Measurements from ENCODE around the gene BPIFB1.

BPIFB1 gene

DNA sequence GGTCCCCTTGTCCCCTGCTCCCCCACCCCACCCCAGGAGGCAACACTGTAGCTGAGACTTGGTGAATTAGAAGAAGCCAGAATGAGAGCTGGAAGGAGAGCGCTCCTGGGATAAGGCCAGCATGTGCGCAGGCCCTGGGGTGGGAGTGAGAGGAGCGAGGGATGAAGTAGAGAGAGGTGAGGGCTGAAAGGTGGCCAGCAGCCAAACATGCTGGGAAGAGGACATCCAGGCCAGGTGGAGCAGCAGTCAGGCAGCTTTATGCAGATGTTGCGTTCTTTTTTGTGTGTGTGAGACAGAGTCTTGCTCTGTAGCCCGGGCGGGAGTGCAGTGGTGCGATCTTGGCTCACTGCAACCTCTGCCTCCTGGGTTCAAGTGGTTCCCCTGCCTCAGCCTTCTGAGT is 2.2 kb upstream of the BPIFB1 start:
- ChIA-PET CTCF (no interaction called here), POLR2A (no interaction called here)
- TF ChIP-seq ARNT (IDR thresholded peaks at IDR 0.05) = no peak
- no peak for TF ChIP-seq TARDBP (IDR thresholded peaks at IDR 0.05)
- no peak for TF ChIP-seq HDGF (IDR thresholded peaks at IDR 0.05; ENCODE audit: borderline replicate concordance)
- TF ChIP-seq FOXK2 (IDR thresholded peaks at IDR 0.05) = no peak
- TF ChIP-seq NFRKB (IDR thresholded peaks at IDR 0.05) = no peak
- TF ChIP-seq L3MBTL2 (conservative IDR thresholded peaks at IDR 0.05) = no peak
- no peak for TF ChIP-seq FOXA1 (IDR thresholded peaks at IDR 0.05)
- TF ChIP-seq CTBP1 (IDR thresholded peaks at IDR 0.05; ENCODE audit: borderline replicate concordance) = no peak
- TF ChIP-seq, protein P1, sequence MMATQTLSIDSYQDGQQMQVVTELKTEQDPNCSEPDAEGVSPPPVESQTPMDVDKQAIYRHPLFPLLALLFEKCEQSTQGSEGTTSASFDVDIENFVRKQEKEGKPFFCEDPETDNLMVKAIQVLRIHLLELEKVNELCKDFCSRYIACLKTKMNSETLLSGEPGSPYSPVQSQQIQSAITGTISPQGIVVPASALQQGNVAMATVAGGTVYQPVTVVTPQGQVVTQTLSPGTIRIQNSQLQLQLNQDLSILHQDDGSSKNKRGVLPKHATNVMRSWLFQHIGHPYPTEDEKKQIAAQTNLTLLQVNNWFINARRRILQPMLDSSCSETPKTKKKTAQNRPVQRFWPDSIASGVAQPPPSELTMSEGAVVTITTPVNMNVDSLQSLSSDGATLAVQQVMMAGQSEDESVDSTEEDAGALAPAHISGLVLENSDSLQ (IDR thresholded peaks at IDR 0.05) = no peak
- no peak for TF ChIP-seq ELF4 (IDR thresholded peaks at IDR 0.05)
- no peak for TF ChIP-seq SP1 (IDR thresholded peaks at IDR 0.05)
- TF ChIP-seq FOXM1 (IDR thresholded peaks at IDR 0.05; ENCODE audit: borderline replicate concordance) = no peak
- no peak for TF ChIP-seq SUZ12 (IDR thresholded peaks at IDR 0.05)
- DNase-seq (ENCODE audit: extremely low spot score) = no peak

DNA sequence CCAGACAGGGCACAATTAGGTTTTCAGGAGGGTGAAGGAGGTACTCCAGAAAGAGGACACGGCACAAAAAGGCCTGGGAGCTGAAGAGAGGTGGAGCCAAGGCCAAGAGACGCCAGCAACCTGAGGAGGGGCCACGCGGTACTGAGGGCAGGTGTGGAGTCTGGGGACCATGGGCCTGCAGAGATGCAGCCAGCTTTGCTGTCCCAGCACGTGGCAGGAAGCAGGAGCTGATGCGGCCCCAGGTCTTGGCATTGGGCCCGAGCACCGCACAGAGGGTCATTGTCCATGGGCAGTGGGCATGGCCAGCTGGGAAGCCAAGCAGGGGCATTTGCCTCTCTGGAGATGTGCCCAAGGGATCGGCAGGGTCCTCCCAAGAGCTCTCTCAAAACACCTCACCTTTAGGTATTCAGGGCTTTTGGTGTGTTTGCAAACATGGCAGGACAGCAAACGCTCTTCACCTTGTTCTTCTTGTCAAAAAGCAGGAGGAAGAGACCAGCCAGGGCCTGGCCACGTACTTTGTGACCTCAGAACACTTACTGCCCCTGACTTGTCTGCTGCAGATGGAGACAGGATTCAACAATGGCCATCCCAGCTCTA is 1.4 kb upstream of the BPIFB1 start:
- ChIA-PET POLR2A (no interaction called here), CTCF (no interaction called here)
- no peak for DNase-seq (ENCODE audit: extremely low spot score)
- TF ChIP-seq CTBP1 (IDR thresholded peaks at IDR 0.05; ENCODE audit: borderline replicate concordance) (no peak), FOXK2 (IDR thresholded peaks at IDR 0.05) (no peak), BHLHE40 (IDR thresholded peaks at IDR 0.05; ENCODE audit: borderline replicate concordance) (no peak), LEF1 (IDR thresholded peaks at IDR 0.05; ENCODE audit: borderline replicate concordance) (no peak), ELF4 (IDR thresholded peaks at IDR 0.05) (no peak), TARDBP (IDR thresholded peaks at IDR 0.05) (no peak), FOXM1 (IDR thresholded peaks at IDR 0.05; ENCODE audit: borderline replicate concordance) (no peak), HDGF (IDR thresholded peaks at IDR 0.05; ENCODE audit: borderline replicate concordance) (no peak), SP1 (IDR thresholded peaks at IDR 0.05) (no peak), NFRKB (IDR thresholded peaks at IDR 0.05) (no peak), ARNT (IDR thresholded peaks at IDR 0.05) (no peak), FOXA1 (IDR thresholded peaks at IDR 0.05) (no peak), L3MBTL2 (conservative IDR thresholded peaks at IDR 0.05) (no peak), SUZ12 (IDR thresholded peaks at IDR 0.05) (no peak), ZNF384 (IDR thresholded peaks at IDR 0.05) (no peak)
- TF ChIP-seq, protein P1 (IDR thresholded peaks at IDR 0.05) = no peak

DNA sequence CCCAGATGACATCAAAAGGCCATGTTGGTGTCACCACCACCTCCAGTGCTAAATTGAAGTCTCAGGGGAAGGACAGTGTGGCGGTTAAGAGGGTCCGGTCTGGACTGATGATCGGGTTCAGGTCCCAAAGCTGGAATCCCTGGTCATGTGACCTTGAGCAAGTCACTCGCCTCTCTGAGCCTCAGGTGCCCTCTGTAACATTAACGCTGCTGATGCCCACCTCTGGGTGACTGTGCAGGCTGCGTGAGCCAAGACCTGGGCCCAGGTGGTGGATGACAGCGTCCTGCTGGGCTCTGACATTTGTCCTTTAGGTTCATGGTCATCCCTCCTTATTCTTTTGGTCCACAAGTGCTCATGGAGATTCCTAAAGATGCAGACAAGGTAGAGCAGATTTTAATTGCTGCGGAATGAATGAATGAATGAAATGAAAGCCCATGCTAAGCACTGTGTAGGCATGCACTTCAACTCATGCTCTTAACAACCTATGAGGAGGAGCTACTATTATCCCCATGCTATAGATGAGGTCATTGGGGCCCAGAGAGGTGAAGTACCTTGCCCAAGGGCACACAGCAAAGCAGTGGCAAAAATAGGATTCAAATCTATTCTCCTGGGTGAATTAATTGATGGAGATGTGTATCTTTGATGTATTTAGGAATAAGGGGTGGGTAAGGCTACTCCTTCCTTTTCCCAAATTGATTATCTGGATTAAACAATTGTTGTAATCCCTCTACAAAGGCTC is 649 bp upstream of the BPIFB1 start:
- TF ChIP-seq BHLHE40 (IDR thresholded peaks at IDR 0.05; ENCODE audit: borderline replicate concordance) = no peak
- no peak for TF ChIP-seq FOXK2 (IDR thresholded peaks at IDR 0.05)
- TF ChIP-seq FOXM1 (IDR thresholded peaks at IDR 0.05; ENCODE audit: borderline replicate concordance) = no peak
- TF ChIP-seq FOXA1 (IDR thresholded peaks at IDR 0.05) = no peak
- TF ChIP-seq ARNT (IDR thresholded peaks at IDR 0.05) = no peak
- TF ChIP-seq HDGF (IDR thresholded peaks at IDR 0.05; ENCODE audit: borderline replicate concordance) = no peak
- no peak for TF ChIP-seq LEF1 (IDR thresholded peaks at IDR 0.05; ENCODE audit: borderline replicate concordance)
- TF ChIP-seq NFRKB (IDR thresholded peaks at IDR 0.05) = no peak
- ChIA-PET POLR2A (no interaction called here), CTCF (no interaction called here)
- DNase-seq (ENCODE audit: extremely low spot score) = no peak

DNA sequence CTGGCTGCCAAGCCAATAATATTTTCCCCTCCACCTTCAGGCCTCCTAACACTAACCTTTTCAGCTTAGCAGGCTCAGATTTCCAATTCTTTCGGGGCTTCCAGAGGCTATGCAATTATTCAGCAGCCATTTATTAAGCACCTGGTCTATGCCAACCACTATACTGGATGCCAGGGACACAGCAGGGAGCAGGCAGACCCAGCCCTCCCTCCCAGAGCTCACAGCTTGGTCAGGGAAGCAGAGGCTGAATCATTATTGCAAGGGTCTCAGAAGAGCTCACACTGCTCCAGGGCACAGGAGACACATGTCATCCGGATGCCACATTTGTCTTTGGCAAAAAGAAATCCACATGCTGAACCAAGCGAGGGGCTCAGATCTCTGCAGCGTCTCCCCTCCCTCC is 1.3 kb downstream of the BPIFB1 start:
- TF ChIP-seq NFRKB (IDR thresholded peaks at IDR 0.05) (no peak), FOXK2 (IDR thresholded peaks at IDR 0.05) (no peak), ARNT (IDR thresholded peaks at IDR 0.05) (no peak), L3MBTL2 (conservative IDR thresholded peaks at IDR 0.05) (no peak), FOXA1 (IDR thresholded peaks at IDR 0.05) (no peak), HDGF (IDR thresholded peaks at IDR 0.05; ENCODE audit: borderline replicate concordance) (no peak), FOXM1 (IDR thresholded peaks at IDR 0.05; ENCODE audit: borderline replicate concordance) (no peak), ELF4 (IDR thresholded peaks at IDR 0.05) (no peak), ZNF384 (IDR thresholded peaks at IDR 0.05) (no peak), TARDBP (IDR thresholded peaks at IDR 0.05) (no peak), BHLHE40 (IDR thresholded peaks at IDR 0.05; ENCODE audit: borderline replicate concordance) (no peak), SP1 (IDR thresholded peaks at IDR 0.05) (no peak)
- TF ChIP-seq, protein P1 (IDR thresholded peaks at IDR 0.05) = no peak
- POLR2A ChIA-PET = no interaction called here
- no peak for DNase-seq (ENCODE audit: extremely low spot score)
- CTCF ChIA-PET = no interaction called here

DNA sequence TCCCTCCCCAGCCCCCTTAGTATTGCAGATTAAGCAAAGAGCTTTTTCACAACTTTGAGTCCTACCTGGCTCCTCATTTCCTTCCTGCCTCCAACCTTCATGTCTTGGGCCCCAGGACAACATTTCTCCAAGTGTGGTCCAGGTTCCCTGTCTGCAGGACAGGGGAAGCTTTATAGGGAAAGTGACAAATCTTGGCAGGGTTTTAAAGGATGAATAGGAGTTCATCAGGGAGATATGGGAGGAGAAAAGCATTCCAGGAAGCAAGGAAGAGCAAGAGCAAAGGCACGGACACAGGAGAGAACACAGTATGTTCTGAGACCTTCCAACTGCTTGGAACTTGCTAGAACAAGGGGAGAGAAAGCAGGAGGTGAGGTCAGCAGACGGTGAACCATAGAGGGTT is 1.9 kb downstream of the BPIFB1 start:
- TF ChIP-seq SP1 (IDR thresholded peaks at IDR 0.05) (no peak), L3MBTL2 (conservative IDR thresholded peaks at IDR 0.05) (no peak)
- POLR2A ChIA-PET = no interaction called here
- CTCF ChIA-PET = no interaction called here

DNA sequence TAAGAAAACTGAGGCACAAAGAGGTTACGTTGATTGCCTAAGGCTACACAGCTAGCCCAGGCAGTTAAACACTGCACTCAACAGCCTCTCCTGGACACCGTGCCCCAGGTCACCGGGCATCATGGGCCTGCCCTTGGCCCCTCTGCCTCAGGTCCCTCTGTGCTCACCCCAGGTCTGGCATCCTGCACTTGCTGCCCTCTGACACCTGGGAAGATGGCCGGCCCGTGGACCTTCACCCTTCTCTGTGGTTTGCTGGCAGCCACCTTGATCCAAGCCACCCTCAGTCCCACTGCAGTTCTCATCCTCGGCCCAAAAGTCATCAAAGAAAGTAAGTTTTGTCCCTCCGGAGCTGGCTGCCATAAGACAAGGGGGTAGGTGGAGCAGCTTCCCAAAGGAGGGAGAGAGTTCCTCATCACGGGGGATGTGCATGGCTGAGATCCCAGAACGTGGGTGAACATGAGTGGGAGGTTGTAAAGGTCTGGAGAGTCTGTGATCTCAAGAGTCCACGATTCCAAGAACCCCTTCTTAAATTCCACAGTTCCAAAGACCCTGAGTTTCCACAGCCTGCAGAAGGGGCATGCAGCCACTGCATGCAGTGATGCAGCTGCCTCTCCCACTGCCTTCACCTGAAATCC is 3.0 kb downstream of the BPIFB1 start:
- TF ChIP-seq LEF1 (IDR thresholded peaks at IDR 0.05; ENCODE audit: borderline replicate concordance) (no peak), FOXA1 (IDR thresholded peaks at IDR 0.05) (no peak), SUZ12 (IDR thresholded peaks at IDR 0.05) (no peak), HDGF (IDR thresholded peaks at IDR 0.05; ENCODE audit: borderline replicate concordance) (no peak)
- CTCF ChIA-PET = no interaction called here
- POLR2A ChIA-PET = interaction anchor here (0.7 kb wide), 1 partner anchor 147 kb away, joined by 4 read pairs; no protein-coding TSS in a partner anchor
- DNase-seq (ENCODE audit: extremely low spot score) = no peak

More for the DNA sequence above, 1.9 kb downstream of the BPIFB1 start:
- no peak for DNase-seq (ENCODE audit: extremely low spot score)

All from HEK293T (cell line).